A673 (cell line): Measurements from ENCODE around the gene NCBP3.

Experiments
- EZH2 ChIP-seq: fragments of 200-600 bp; sonication (generic); IDR thresholded peaks from 2 replicates; pipeline ENCODE4 v1.6.1; 2017; ENCODE audit warnings: borderline replicate concordance, low read depth, mild to moderate bottlenecking, mixed read lengths, antibody characterized with exemption, low read length; ENCODE audit not compliant: poor library complexity, severe bottlenecking
- TF ChIP-seq, protein P1 (sequence below): fragments of 300-800, 200-600 bp; sonication (generic); conservative IDR thresholded peaks from 2 replicates; pipeline ENCODE4 v1.5.1; 2017; ENCODE audit warnings: low read depth, mild to moderate bottlenecking, antibody characterized with exemption, low read length, moderate library complexity, mixed read lengths

DNA sequence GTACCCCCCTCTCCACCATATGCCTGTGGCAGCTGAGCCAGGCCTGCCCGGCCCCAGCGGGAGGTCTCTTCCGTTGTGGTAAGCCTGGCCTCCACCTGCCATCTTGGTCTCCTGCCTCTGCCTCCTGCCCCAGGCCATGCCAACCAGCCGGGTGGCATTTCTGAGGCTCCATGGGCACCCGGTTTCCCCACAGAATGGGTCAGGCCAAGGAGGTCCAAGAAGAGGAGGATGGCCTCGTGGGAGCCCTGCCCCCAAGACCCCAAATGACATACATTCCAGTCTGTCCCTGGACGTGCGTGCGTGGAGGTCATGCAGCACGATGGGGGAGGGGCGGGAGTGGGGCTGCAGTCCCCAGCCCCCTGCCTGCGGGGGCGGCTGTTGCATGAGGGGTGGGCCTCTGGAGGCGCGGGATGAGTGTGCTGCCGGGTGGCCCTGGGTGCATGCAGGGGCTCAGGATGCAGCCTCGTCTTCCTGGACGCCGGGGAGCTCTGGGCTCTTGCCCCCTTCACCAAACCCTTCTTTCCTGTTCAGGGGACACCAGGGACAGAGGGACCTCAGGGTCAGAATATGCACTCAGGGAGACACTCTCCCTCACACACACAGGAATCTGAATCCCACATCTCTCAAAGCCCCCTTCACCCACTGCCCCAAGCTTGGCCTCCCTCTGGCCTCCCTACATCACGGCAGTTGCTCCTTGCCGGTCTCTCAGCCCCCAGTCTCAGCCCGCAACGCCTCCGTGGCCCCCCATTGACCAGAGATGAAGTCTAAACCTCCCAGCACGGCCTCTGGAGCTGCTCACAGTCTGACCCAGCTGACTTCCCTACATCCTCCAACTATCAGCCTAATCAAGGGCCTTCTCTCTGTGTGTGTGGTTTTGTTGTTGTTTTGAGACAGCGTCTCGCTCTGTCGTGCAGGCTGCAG is 16.0 kb upstream of the NCBP3 start:
- TF ChIP-seq, protein P1, sequence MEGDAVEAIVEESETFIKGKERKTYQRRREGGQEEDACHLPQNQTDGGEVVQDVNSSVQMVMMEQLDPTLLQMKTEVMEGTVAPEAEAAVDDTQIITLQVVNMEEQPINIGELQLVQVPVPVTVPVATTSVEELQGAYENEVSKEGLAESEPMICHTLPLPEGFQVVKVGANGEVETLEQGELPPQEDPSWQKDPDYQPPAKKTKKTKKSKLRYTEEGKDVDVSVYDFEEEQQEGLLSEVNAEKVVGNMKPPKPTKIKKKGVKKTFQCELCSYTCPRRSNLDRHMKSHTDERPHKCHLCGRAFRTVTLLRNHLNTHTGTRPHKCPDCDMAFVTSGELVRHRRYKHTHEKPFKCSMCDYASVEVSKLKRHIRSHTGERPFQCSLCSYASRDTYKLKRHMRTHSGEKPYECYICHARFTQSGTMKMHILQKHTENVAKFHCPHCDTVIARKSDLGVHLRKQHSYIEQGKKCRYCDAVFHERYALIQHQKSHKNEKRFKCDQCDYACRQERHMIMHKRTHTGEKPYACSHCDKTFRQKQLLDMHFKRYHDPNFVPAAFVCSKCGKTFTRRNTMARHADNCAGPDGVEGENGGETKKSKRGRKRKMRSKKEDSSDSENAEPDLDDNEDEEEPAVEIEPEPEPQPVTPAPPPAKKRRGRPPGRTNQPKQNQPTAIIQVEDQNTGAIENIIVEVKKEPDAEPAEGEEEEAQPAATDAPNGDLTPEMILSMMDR = no peak
- TF ChIP-seq EZH2 = no peak
